Activated naive CD4-positive, alpha-beta T cell treated with anti-CD3 and anti-CD28 coated beads, Interleukin-2, amount 50 U/mL, for 24 hours (primary cell): ENCODE results near the gene ZNF830.

Experiments used
- H3K27ac Mint-ChIP-seq: one replicate; pipeline ENCODE4 v1.8.0; 2021; ENCODE audit warnings: mild to moderate bottlenecking, mixed read lengths
- H3K27me3 Mint-ChIP-seq: one replicate; pipeline ENCODE4 v1.8.0; 2021; ENCODE audit warnings: mixed read lengths
- H3K36me3 Mint-ChIP-seq: one replicate; pipeline ENCODE4 v1.8.0; 2021; ENCODE audit warnings: mixed read lengths
- H3K4me1 Mint-ChIP-seq: one replicate; pipeline ENCODE4 v1.8.0; 2021; ENCODE audit warnings: mixed read lengths
- H3K4me3 Mint-ChIP-seq: one replicate; pipeline ENCODE4 v1.8.0; 2021; ENCODE audit warnings: mild to moderate bottlenecking, mixed read lengths
- H3K9me3 Mint-ChIP-seq: one replicate; pipeline ENCODE4 v1.8.0; 2021; ENCODE audit warnings: mixed read lengths

The ZNF830 gene

DNA sequence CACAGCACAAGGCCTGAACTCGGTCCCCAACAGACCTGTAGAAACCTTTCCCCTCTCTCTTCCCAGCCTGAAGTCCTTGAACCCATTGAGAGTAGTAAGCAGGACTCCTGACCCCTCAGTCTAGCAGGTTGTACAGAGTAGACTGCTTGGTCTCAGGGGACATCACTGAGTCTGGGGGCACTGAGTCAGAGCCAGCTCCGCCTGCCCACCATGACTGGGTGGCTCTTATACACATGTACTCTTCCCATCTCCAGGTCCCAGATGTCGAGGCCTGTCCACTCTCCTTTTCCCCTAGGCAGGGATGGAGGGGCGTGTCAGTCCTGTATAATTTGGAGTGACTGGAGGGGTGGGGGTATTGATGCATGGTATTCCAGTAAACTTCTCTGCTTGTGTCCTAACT is 42.4 kb downstream of the ZNF830 start:
- Mint-ChIP-seq H3K4me3 (no peak overlapping the region), H3K36me3 (peaks cover 9% of the 10 kb centered on the region), H3K4me1 (peaks cover 4% of the 10 kb centered on the region), H3K27ac (peak overlapping the region; percentile 55), H3K27me3 (no peaks in the 10 kb centered on the region), H3K9me3 (no peaks in the 10 kb centered on the region)

DNA sequence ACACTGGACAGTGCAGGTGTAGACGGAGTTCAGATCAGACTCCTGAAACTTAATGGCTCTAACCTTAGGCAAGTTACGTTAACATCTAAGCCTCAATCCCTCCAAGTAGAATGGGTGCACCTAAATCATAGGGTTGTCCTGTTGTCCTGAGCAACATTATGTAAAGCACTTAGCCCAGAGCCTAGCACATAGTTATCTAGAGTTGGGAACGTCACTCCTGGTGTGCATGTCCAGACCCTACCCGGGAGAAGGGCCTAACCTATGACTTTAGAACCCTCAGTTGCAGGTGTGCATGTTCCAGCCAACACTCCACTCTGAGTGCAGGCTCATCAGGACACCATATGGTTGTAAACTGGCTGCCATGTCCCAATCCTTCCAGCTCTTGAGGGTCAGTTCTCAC is 45.0 kb downstream of the ZNF830 start:
- Mint-ChIP-seq H3K4me1 (peaks cover 4% of the 10 kb centered on the region), H3K27me3 (no peaks in the 10 kb centered on the region), H3K36me3 (peaks cover 8% of the 10 kb centered on the region), H3K9me3 (no peaks in the 10 kb centered on the region), H3K4me3 (no peak overlapping the region), H3K27ac (no peak overlapping the region)

DNA sequence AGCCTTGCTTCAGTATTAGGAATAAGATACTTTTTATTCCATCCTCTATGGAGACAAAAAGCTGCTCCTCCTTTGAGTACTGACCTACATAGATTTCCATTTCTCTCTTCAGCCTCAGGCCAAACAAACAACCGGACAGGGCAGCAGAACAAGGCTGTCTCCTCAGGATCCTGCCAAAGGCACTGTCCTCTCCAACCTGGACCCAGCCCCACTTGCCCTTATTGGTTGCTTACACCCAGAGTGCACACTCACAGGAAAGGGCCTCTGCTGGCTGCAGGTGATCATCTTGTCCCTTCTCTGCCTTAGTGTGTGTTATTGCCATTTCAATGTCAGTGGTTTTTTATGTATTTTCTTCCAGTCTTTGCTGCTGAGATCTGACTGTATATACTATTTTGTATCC is 45.6 kb downstream of the ZNF830 start:
- H3K36me3 Mint-ChIP-seq: peaks cover 8% of the 10 kb centered on the region
- no peak overlapping the region for H3K4me3 Mint-ChIP-seq
- H3K27ac Mint-ChIP-seq: peak overlapping the region; percentile 82
- H3K9me3 Mint-ChIP-seq: no peaks in the 10 kb centered on the region
- no peaks in the 10 kb centered on the region for H3K27me3 Mint-ChIP-seq
- H3K4me1 Mint-ChIP-seq: peaks cover 4% of the 10 kb centered on the region

DNA sequence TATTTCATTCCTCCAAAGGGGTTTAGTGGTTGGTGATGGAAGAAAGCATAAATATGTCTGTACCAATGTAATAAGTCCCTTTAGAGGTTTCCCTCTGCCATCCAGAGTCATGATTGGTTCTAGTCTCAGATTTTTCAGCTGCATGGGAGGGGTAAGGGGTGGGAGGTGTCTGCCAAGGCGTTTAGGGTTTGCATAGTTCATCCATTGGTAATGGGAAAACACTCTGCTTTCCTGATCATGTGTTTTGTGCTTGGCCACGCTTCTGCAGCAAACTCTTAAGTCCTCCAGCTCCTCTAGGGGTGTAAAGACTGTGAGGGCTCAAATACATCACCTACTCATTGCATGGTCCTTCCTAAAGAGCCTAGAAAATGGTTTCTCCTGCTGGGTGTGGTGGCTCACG is 48.8 kb downstream of the ZNF830 start:
- H3K27ac Mint-ChIP-seq: no peak overlapping the region

DNA sequence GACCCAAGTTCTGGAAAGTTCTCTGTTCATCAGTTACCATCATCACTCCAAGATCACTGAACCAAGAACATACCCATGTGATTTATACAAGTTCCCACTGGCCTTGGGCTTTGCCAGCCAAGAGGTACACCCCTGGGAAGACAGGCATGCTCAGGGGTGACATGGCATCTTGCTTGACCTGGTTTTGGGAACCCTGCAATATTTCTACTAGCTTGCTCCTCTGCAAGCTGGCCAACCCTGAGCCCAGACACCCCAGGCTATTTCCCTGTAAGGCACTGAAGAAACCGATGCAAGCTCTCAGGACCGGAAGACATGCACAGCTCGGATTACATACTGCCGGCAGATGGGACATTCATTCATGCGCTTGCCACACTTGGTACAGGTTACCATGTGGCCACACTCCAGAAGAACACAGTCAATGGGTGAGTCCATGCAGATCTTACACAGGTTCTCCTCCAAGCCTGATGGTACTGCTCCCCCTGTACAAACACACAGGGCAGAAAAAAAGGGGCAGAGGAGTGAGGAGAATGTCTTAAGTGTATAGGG is 50.4 kb downstream of the ZNF830 start:
- Mint-ChIP-seq H3K4me3 (no peak overlapping the region), H3K36me3 (peaks cover 7% of the 10 kb centered on the region), H3K4me1 (peaks cover 4% of the 10 kb centered on the region), H3K27ac (no peak overlapping the region), H3K9me3 (no peaks in the 10 kb centered on the region), H3K27me3 (no peaks in the 10 kb centered on the region)

More for the DNA sequence above, 48.8 kb downstream of the ZNF830 start:
- Mint-ChIP-seq H3K4me1 (peaks cover 4% of the 10 kb centered on the region), H3K9me3 (no peaks in the 10 kb centered on the region), H3K4me3 (no peak overlapping the region), H3K36me3 (peaks cover 6% of the 10 kb centered on the region), H3K27me3 (no peaks in the 10 kb centered on the region)
